NCI-H128 (cell line): ENCODE data around the gene MTUS2.

Source experiments
- DNase-seq: peaks from one replicate; lab custom pipeline; 2025; ENCODE audit not compliant: unreplicated experiment; lab: John Stamatoyannopoulos, UW

MTUS2 gene

GRCh38 chr13:29436721-29437280 lies 616.7 kb downstream of the MTUS2 start:
- no peak for DNase-seq

- DNase-seq, result no peak
Measured at GRCh38 chr13:29438769-29439168, 618.6 kb downstream of the MTUS2 start.

- no peak for DNase-seq
Measured at GRCh38 chr13:29439601-29440388, 619.7 kb downstream of the MTUS2 start.

GRCh38 chr13:29441306-29441705 lies 621.2 kb downstream of the MTUS2 start:
- DNase-seq, result no peak

GRCh38 chr13:29446016-29446415 lies 625.9 kb downstream of the MTUS2 start:
- no peak for DNase-seq

- no peak for DNase-seq
Measured at GRCh38 chr13:29448174-29448573, 628.0 kb downstream of the MTUS2 start.

- DNase-seq, result no peak
Measured at GRCh38 chr13:29449726-29450125, 629.6 kb downstream of the MTUS2 start.

GRCh38 chr13:29451976-29452375 lies 631.8 kb downstream of the MTUS2 start:
- DNase-seq, result no peak

GRCh38 chr13:29452773-29453616 lies 632.9 kb downstream of the MTUS2 start:
- no peak for DNase-seq

- DNase-seq, result no peak
Measured at GRCh38 chr13:29453617-29454011, 633.5 kb downstream of the MTUS2 start.

GRCh38 chr13:29454931-29455481 lies 634.9 kb downstream of the MTUS2 start:
- DNase-seq, result no peak

GRCh38 chr13:29456419-29456818 lies 636.3 kb downstream of the MTUS2 start:
- DNase-seq, result no peak

GRCh38 chr13:29457299-29457698 lies 637.2 kb downstream of the MTUS2 start:
- DNase-seq, result no peak

GRCh38 chr13:29458419-29458818 lies 638.3 kb downstream of the MTUS2 start:
- no peak for DNase-seq

GRCh38 chr13:29459813-29460355 lies 639.7 kb downstream of the MTUS2 start:
- no peak for DNase-seq

GRCh38 chr13:29464105-29464679 lies 644.1 kb downstream of the MTUS2 start:
- DNase-seq, result no peak

GRCh38 chr13:29465741-29466293 lies 645.7 kb downstream of the MTUS2 start:
- DNase-seq, result no peak

- DNase-seq, result no peak
Measured at GRCh38 chr13:29471551-29471950, 651.4 kb downstream of the MTUS2 start.

GRCh38 chr13:29472332-29472961 lies 652.3 kb downstream of the MTUS2 start:
- DNase-seq, result no peak

GRCh38 chr13:29473166-29473565 lies 653.0 kb downstream of the MTUS2 start:
- DNase-seq, result no peak
